K562 (cell line): ENCODE measurements around the gene ASIC3. TPM values are rescaled to one million over a fixed set of nuclear protein-coding genes. Genes with fewer than 3 reads are reported as not detected.
A peak's percentile ranks its signal among the peaks of the same experiment; 100 is the strongest.

Source experiments
- E2F3 ChIP-seq: fragments of 250-450 bp; sonication (Bioruptor Pico); IDR thresholded peaks from 2 replicates; pipeline ENCODE4 v1.4.0; 2020; ENCODE audit warnings: mild to moderate bottlenecking
- EGR1 ChIP-seq: fragments of 450-650 bp; conservative IDR thresholded peaks from 2 replicates; pipeline ENCODE4 v1.6.1; 2017; ENCODE audit warnings: mild to moderate bottlenecking
- ERF ChIP-seq: fragments of 450-650 bp; formaldehyde crosslinking; IDR thresholded peaks from 2 replicates; pipeline ENCODE4 v1.4.0; 2020; ENCODE audit warnings: mild to moderate bottlenecking, mixed read lengths
- ETV1 ChIP-seq: fragments of 450-650 bp; conservative IDR thresholded peaks from 2 replicates; pipeline ENCODE4 v1.6.1; 2016; ENCODE audit warnings: missing genetic modification characterization, control low read depth, low read depth, missing compliant biosample characterization
- ETV6 ChIP-seq, 3 experiments: fragments of 150-350 bp in 1 of 3; sonication (generic) in 1 of 3; formaldehyde crosslinking in 1 of 3; IDR thresholded peaks; 2 replicates each; pipeline versions ENCODE4 v1.6.1 to v1.8.0; 2014 to 2022; ENCODE audit warnings: borderline replicate concordance in 2 of 3, low read depth in 2 of 3, antibody characterized with exemption in 1 of 3, low read length in 1 of 3, mild to moderate bottlenecking in 1 of 3, missing genetic modification reagents in 1 of 3
- FOXP1 ChIP-seq: sonication (generic); formaldehyde crosslinking; IDR thresholded peaks from 2 replicates; pipeline ENCODE4 v1.8.0; 2022; ENCODE audit warnings: mild to moderate bottlenecking, missing genetic modification reagents
- GABPB2 ChIP-seq: fragments of 250-450 bp; sonication (Bioruptor Pico); conservative IDR thresholded peaks from 2 replicates; pipeline ENCODE4 v1.5.1; 2021; ENCODE audit warnings: mild to moderate bottlenecking
- GTF2E2 ChIP-seq: fragments of 200-800 bp; sonication (Bioruptor generic); IDR thresholded peaks from 2 replicates; pipeline ENCODE4 v1.6.1; 2016; ENCODE audit warnings: missing genetic modification characterization, missing compliant biosample characterization
- MECOM ChIP-seq: fragments of 250-450 bp; sonication (Bioruptor Pico); IDR thresholded peaks from 2 replicates; pipeline ENCODE4 v1.8.0; 2022; ENCODE audit warnings: inconsistent platforms
- SNRNP70 ChIP-seq: fragments of 200-400 bp; formaldehyde crosslinking; optimal IDR thresholded peaks from 2 replicates; pipeline ENCODE3; 2017; ENCODE audit warnings: low read depth, low read length
- ZFPM2 ChIP-seq: fragments of 250-450 bp; sonication (Bioruptor Pico); IDR thresholded peaks from 2 replicates; pipeline ENCODE4 v1.5.1; 2022; ENCODE audit warnings: mild to moderate bottlenecking
- ZNF717 ChIP-seq: fragments of 250-450 bp; sonication (Bioruptor Pico); IDR thresholded peaks from 2 replicates; pipeline ENCODE4 v1.5.0; 2021
- polyA plus RNA-seq, 8 experiments: library from polyadenylated mRNA; depleted of rRNA in 4 of 8; stranded (reverse) in 5 of 8; unstranded in 3 of 8; fragments of >200 nt; fragmentation: Nextera tagmentation in 2 of 8; fragmentation: Illumina TruSeq in 1 of 8; extraction: Ambion mirVana in 2 of 8; extraction: Trizol in 1 of 8; gene quantifications; 2 replicates each; pipeline versions ENCODE4 v1.2.1 to v1.2.3, GENCODE V29; 2011 to 2014; ENCODE audit warnings: inconsistent platforms in 1 of 8, missing spikeins in 1 of 8
- total RNA-seq, 7 experiments: library from RNA; depleted of rRNA in 6 of 7; stranded (reverse); fragments of >200 nt in 6 of 7; fragmentation: Illumina TruSeq in 2 of 7; extraction: Trizol in 2 of 7; gene quantifications; 2 replicates each; pipeline versions ENCODE4 v1.2.1 to v1.2.3, GENCODE V29; 2011 to 2021; ENCODE audit warnings: low replicate concordance in 1 of 7
- TF ChIP-seq, protein P1 (sequence below), 2 experiments: fragments of 450-650 bp; formaldehyde crosslinking in 1 of 2; IDR thresholded peaks; 2 replicates each; pipeline versions ENCODE4 v1.4.0 to v1.6.1; 2014 to 2020; ENCODE audit warnings: mild to moderate bottlenecking in 2 of 2, borderline replicate concordance in 1 of 2, low read depth in 1 of 2
- TF ChIP-seq, protein P2 (sequence below): fragments of 450-650 bp; formaldehyde crosslinking; IDR thresholded peaks from 2 replicates; pipeline ENCODE4 v1.4.0; 2022; ENCODE audit warnings: missing genetic modification characterization
- TF ChIP-seq, protein P3 (sequence below): sonication (generic); formaldehyde crosslinking; IDR thresholded peaks from 2 replicates; pipeline ENCODE4 v1.8.1; 2023; ENCODE audit warnings: mild to moderate bottlenecking, missing genetic modification reagents
- TF ChIP-seq, protein P4 (sequence below): fragments of 250-450 bp; sonication (Bioruptor Pico); IDR thresholded peaks from 2 replicates; pipeline ENCODE4 v1.9.0; 2021; ENCODE audit warnings: mild to moderate bottlenecking

The ASIC3 gene
- total and polyA plus RNA-seq, 9 of the 15 experiments (the other 6 are each of a cell fraction or from before 2014, with no cell fraction given), result 0.11 to 5.0 (median 0.87) TPM

DNA sequence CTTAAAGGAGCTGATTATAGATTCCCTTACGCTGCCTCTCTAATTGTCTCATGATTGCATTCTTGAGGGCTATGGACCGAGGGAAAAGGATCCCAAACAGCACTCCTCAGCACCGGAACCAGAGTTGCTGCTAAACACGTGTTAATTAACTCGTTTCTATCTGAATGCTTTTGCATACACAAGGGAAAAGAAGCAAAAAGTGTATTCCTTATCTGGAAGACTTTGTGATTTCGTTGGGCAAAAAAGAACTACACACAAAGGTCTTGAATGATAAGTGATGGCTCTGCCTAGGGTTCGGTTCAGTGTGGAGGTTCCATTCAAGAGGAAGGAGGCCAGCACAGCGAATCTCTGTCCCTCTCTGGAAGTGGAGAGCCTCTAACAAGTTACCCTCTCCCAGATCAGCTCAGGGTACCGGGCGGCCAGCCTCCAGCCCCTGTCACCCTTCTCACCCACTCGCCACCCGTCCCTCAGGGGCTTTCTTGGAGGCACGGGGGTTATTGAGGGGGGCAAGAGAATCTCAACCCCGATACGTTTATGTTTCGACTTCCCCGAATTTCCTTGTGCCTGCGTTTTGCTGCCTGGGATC, 10.5 kb downstream of the ASIC3 start (continued):
- TF ChIP-seq, protein P1, sequence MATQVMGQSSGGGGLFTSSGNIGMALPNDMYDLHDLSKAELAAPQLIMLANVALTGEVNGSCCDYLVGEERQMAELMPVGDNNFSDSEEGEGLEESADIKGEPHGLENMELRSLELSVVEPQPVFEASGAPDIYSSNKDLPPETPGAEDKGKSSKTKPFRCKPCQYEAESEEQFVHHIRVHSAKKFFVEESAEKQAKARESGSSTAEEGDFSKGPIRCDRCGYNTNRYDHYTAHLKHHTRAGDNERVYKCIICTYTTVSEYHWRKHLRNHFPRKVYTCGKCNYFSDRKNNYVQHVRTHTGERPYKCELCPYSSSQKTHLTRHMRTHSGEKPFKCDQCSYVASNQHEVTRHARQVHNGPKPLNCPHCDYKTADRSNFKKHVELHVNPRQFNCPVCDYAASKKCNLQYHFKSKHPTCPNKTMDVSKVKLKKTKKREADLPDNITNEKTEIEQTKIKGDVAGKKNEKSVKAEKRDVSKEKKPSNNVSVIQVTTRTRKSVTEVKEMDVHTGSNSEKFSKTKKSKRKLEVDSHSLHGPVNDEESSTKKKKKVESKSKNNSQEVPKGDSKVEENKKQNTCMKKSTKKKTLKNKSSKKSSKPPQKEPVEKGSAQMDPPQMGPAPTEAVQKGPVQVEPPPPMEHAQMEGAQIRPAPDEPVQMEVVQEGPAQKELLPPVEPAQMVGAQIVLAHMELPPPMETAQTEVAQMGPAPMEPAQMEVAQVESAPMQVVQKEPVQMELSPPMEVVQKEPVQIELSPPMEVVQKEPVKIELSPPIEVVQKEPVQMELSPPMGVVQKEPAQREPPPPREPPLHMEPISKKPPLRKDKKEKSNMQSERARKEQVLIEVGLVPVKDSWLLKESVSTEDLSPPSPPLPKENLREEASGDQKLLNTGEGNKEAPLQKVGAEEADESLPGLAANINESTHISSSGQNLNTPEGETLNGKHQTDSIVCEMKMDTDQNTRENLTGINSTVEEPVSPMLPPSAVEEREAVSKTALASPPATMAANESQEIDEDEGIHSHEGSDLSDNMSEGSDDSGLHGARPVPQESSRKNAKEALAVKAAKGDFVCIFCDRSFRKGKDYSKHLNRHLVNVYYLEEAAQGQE (IDR thresholded peaks at IDR 0.05; ENCODE audit: borderline replicate concordance), result no peak
- TF ChIP-seq, protein P1 (CRISPR knock-in tag; IDR thresholded peaks at IDR 0.05; ENCODE audit: low read depth), result no peak
- TF ChIP-seq ERF (CRISPR knock-in tag) (0 out of 2 replicates have a peak, but pooled peaks have one; percentile 5), MECOM (CRISPR knock-in tag) (peak; percentile 17; the same call in 1 of the 2 replicates), SNRNP70 (no peak), ZFPM2 (CRISPR knock-in tag) (no peak), GTF2E2 (tag) (0 out of 2 replicates have a peak, but pooled peaks have one; percentile 22), EGR1 (no peak), GABPB2 (CRISPR knock-in tag) (no peak), ETV1 (tag) (peak; percentile 58), ETV6 (IDR thresholded peaks at IDR 0.05; ENCODE audit: borderline replicate concordance in 1 of 2, low read depth in 2 of 2, low read length in 1 of 2) (no peak), ETV6 (CRISPR knock-in tag; IDR thresholded peaks at IDR 0.05; ENCODE audit: borderline replicate concordance) (no peak), FOXP1 (CRISPR knock-in tag) (peak; percentile 24; the same call in 1 of the 2 replicates), ZNF717 (CRISPR knock-in tag) (peak; percentile 63; the same call in 1 of the 2 replicates), E2F3 (CRISPR knock-in tag) (0 out of 2 replicates have a peak, but pooled peaks have one; percentile 13)
- TF ChIP-seq, protein P2, sequence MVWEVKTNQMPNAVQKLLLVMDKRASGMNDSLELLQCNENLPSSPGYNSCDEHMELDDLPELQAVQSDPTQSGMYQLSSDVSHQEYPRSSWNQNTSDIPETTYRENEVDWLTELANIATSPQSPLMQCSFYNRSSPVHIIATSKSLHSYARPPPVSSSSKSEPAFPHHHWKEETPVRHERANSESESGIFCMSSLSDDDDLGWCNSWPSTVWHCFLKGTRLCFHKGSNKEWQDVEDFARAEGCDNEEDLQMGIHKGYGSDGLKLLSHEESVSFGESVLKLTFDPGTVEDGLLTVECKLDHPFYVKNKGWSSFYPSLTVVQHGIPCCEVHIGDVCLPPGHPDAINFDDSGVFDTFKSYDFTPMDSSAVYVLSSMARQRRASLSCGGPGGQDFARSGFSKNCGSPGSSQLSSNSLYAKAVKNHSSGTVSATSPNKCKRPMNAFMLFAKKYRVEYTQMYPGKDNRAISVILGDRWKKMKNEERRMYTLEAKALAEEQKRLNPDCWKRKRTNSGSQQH, result peak; percentile 76; the same call in 1 of the 2 replicates
- TF ChIP-seq, protein P3, sequence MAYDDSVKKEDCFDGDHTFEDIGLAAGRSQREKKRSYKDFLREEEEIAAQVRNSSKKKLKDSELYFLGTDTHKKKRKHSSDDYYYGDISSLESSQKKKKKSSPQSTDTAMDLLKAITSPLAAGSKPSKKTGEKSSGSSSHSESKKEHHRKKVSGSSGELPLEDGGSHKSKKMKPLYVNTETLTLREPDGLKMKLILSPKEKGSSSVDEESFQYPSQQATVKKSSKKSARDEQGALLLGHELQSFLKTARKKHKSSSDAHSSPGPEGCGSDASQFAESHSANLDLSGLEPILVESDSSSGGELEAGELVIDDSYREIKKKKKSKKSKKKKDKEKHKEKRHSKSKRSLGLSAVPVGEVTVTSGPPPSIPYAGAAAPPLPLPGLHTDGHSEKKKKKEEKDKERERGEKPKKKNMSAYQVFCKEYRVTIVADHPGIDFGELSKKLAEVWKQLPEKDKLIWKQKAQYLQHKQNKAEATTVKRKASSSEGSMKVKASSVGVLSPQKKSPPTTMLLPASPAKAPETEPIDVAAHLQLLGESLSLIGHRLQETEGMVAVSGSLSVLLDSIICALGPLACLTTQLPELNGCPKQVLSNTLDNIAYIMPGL (CRISPR knock-in tag), result no peak
- TF ChIP-seq, protein P4, sequence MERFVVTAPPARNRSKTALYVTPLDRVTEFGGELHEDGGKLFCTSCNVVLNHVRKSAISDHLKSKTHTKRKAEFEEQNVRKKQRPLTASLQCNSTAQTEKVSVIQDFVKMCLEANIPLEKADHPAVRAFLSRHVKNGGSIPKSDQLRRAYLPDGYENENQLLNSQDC (CRISPR knock-in tag), result no peak
